A549 treated with ZK216348 at 1 μM for 4 hours (cell line): Measurements from ENCODE around the gene FCF1. TPM values are rescaled to one million over a fixed set of nuclear protein-coding genes. Genes with fewer than 3 reads are reported as not detected.

Experiments
- total RNA-seq: library from RNA; stranded (reverse); fragments of 200-300 nt; extraction: Qiagen RNA extraction; gene quantifications from 5 replicates; pipeline ENCODE4 v1.2.3, GENCODE V29; 2022; ENCODE audit warnings: low read depth

The FCF1 gene
- total RNA-seq, result 48.8 to 83.4 TPM (median 50.3 TPM) in 5 replicates

GRCh38 chr14:74712499-74713394 lies at the start of gene FCF1, which contains the start of gene AREL1:
Gene FCF1, plus strand, starts transcription at chr14:74713144. Its CDS starts 54 bp downstream, at chr14:74713198.
Gene AREL1, minus strand, starts transcription at chr14:74713080. Its CDS starts 27,465 bp downstream, at chr14:74685615.

GRCh38 chr14:74762917-74763802 lies 50.2 kb downstream of the FCF1 start, which contains the start of gene YLPM1:
Gene YLPM1, plus strand, starts transcription at chr14:74763316. Its CDS starts 174 bp downstream, at chr14:74763490.

Other genes starting within 250 kb of the FCF1 start
- 214 to 262 TPM (median 229 TPM) in 5 replicates for gene NPC2, start 219.8 kb upstream of the FCF1 start, total RNA-seq
- 34.6 to 44.6 TPM (median 38.4 TPM) in 5 replicates for gene ISCA2, start 219.4 kb upstream of the FCF1 start, total RNA-seq
- 7.1 to 16.0 TPM (median 10.2 TPM) in 5 replicates for gene LTBP2, start 100.9 kb upstream of the FCF1 start, total RNA-seq
- gene AREL1, start 64 bp upstream of the FCF1 start, total RNA-seq, result 21.4 to 29.5 TPM (median 25.1 TPM) in 5 replicates
- 37.5 to 43.7 TPM (median 41.8 TPM) in 5 replicates for gene YLPM1, start 50.2 kb downstream of the FCF1 start, total RNA-seq
- gene PROX2, start 163.0 kb downstream of the FCF1 start, total RNA-seq, result not detected in 5 replicates
- 89.2 to 100 TPM (median 98.2 TPM) in 5 replicates for gene DLST, start 168.8 kb downstream of the FCF1 start, total RNA-seq
- gene RPS6KL1, start 210.1 kb downstream of the FCF1 start, total RNA-seq, result 0.37 to 0.81 TPM (median 0.51 TPM) in 4 of 5 replicates, not detected in the other
- gene PGF, start 242.5 kb downstream of the FCF1 start, total RNA-seq, result 2.5 to 4.7 TPM (median 4.1 TPM) in 5 replicates